ENCODE results near the gene HLA-DQA1.
"Not testable (repeated sequence)": the region's sequence is repeated elsewhere in the genome, so short reads cannot be mapped to it uniquely, and the experiment has no call there.

Gene HLA-DQA1

GRCh38 chr6:32669893-32670292 lies 32.7 kb downstream of the HLA-DQA1 start:
- Histone ChIP-seq H2AFZ (ENCODE audit: low read depth, low read length) (no peak overlapping the region), H3K4me3 (ENCODE audit: low read length) (no peak overlapping the region), H3K36me3 (ENCODE audit: insufficient read depth, low read length) (no peaks in the 10 kb centered on the region), H3K27me3 (ENCODE audit: insufficient read depth, low read length) (peaks cover 26% of the 10 kb centered on the region), H3K9me3 (ENCODE audit: low read length) (no peaks in the 10 kb centered on the region), H3K4me1 (ENCODE audit: insufficient read depth, low read length) (no peaks in the 10 kb centered on the region)

- H3K36me3 ChIP-seq (ENCODE audit: insufficient read depth, low read length); H3K27me3 ChIP-seq (ENCODE audit: insufficient read depth, low read length); H2AFZ ChIP-seq (ENCODE audit: low read depth, low read length); H3K4me1 ChIP-seq (ENCODE audit: insufficient read depth, low read length); H3K4me3 ChIP-seq (ENCODE audit: low read length); H3K9me3 ChIP-seq (ENCODE audit: low read length): not testable (repeated sequence)
Measured at GRCh38 chr6:32671908-32672307, 34.7 kb downstream of the HLA-DQA1 start.

GRCh38 chr6:32674123-32674522 lies 36.9 kb downstream of the HLA-DQA1 start:
- H2AFZ ChIP-seq (ENCODE audit: low read depth, low read length); H3K36me3 ChIP-seq (ENCODE audit: insufficient read depth, low read length): not testable (repeated sequence)

GRCh38 chr6:32679492-32679891 lies 42.3 kb downstream of the HLA-DQA1 start:
- no peak overlapping the region for H3K4me3 ChIP-seq (ENCODE audit: low read length)
- no peaks in the 10 kb centered on the region for H3K9me3 ChIP-seq (ENCODE audit: low read length)
- no peaks in the 10 kb centered on the region for H3K27me3 ChIP-seq (ENCODE audit: insufficient read depth, low read length)
- H3K36me3 ChIP-seq (ENCODE audit: insufficient read depth, low read length), result no peaks in the 10 kb centered on the region
- H3K4me1 ChIP-seq (ENCODE audit: insufficient read depth, low read length), result no peaks in the 10 kb centered on the region
- no peak overlapping the region for H2AFZ ChIP-seq (ENCODE audit: low read depth, low read length)

More at GRCh38 chr6:32674123-32674522, 36.9 kb downstream of the HLA-DQA1 start:
- not testable (repeated sequence) for H3K4me3 ChIP-seq (ENCODE audit: low read length); H3K9me3 ChIP-seq (ENCODE audit: low read length); H3K27me3 ChIP-seq (ENCODE audit: insufficient read depth, low read length); H3K4me1 ChIP-seq (ENCODE audit: insufficient read depth, low read length)

GRCh38 chr6:32680055-32680454 lies 42.8 kb downstream of the HLA-DQA1 start:
- Histone ChIP-seq H3K4me3 (ENCODE audit: low read length) (no peak overlapping the region), H3K4me1 (ENCODE audit: insufficient read depth, low read length) (no peaks in the 10 kb centered on the region), H2AFZ (ENCODE audit: low read depth, low read length) (no peak overlapping the region), H3K9me3 (ENCODE audit: low read length) (no peaks in the 10 kb centered on the region), H3K36me3 (ENCODE audit: insufficient read depth, low read length) (no peaks in the 10 kb centered on the region), H3K27me3 (ENCODE audit: insufficient read depth, low read length) (no peaks in the 10 kb centered on the region)

GRCh38 chr6:32684246-32684645 lies 47.0 kb downstream of the HLA-DQA1 start:
- H3K4me1 ChIP-seq (ENCODE audit: insufficient read depth, low read length), result no peaks in the 10 kb centered on the region
- no peaks in the 10 kb centered on the region for H3K36me3 ChIP-seq (ENCODE audit: insufficient read depth, low read length)
- H3K9me3 ChIP-seq (ENCODE audit: low read length), result no peaks in the 10 kb centered on the region
- no peaks in the 10 kb centered on the region for H3K27me3 ChIP-seq (ENCODE audit: insufficient read depth, low read length)
- H3K4me3 ChIP-seq (ENCODE audit: low read length), result no peak overlapping the region
- H2AFZ ChIP-seq (ENCODE audit: low read depth, low read length), result no peak overlapping the region

GRCh38 chr6:32685603-32686002 lies 48.4 kb downstream of the HLA-DQA1 start:
- no peak overlapping the region for H3K4me3 ChIP-seq (ENCODE audit: low read length)
- no peaks in the 10 kb centered on the region for H3K27me3 ChIP-seq (ENCODE audit: insufficient read depth, low read length)
- no peaks in the 10 kb centered on the region for H3K4me1 ChIP-seq (ENCODE audit: insufficient read depth, low read length)
- no peaks in the 10 kb centered on the region for H3K36me3 ChIP-seq (ENCODE audit: insufficient read depth, low read length)
- H3K9me3 ChIP-seq (ENCODE audit: low read length), result no peaks in the 10 kb centered on the region
- no peak overlapping the region for H2AFZ ChIP-seq (ENCODE audit: low read depth, low read length)

- Histone ChIP-seq H3K4me1 (ENCODE audit: insufficient read depth, low read length) (no peaks in the 10 kb centered on the region), H3K36me3 (ENCODE audit: insufficient read depth, low read length) (no peaks in the 10 kb centered on the region), H3K4me3 (ENCODE audit: low read length) (no peak overlapping the region), H3K9me3 (ENCODE audit: low read length) (no peaks in the 10 kb centered on the region), H3K27me3 (ENCODE audit: insufficient read depth, low read length) (no peaks in the 10 kb centered on the region), H2AFZ (ENCODE audit: low read depth, low read length) (no peak overlapping the region)
Measured at GRCh38 chr6:32689531-32690501, 52.6 kb downstream of the HLA-DQA1 start.

GRCh38 chr6:32692019-32692418 lies 54.8 kb downstream of the HLA-DQA1 start:
- no peaks in the 10 kb centered on the region for H3K36me3 ChIP-seq (ENCODE audit: insufficient read depth, low read length)
- no peaks in the 10 kb centered on the region for H3K9me3 ChIP-seq (ENCODE audit: low read length)
- H3K4me3 ChIP-seq (ENCODE audit: low read length), result no peak overlapping the region
- no peak overlapping the region for H2AFZ ChIP-seq (ENCODE audit: low read depth, low read length)
- peaks cover 1% of the 10 kb centered on the region for H3K27me3 ChIP-seq (ENCODE audit: insufficient read depth, low read length)
- H3K4me1 ChIP-seq (ENCODE audit: insufficient read depth, low read length), result no peaks in the 10 kb centered on the region

Data from neuron (in vitro differentiated cells).